H9 (cell line): ENCODE measurements around the gene CUBN. TPM values are rescaled to one million over a fixed set of nuclear protein-coding genes. Genes with fewer than 3 reads are reported as not detected.

Source experiments
- DNase-seq: peaks from one replicate; pipeline ENCODE4 v3.0.0-alpha.2; 2017
- H2AFZ ChIP-seq: one replicate; pipeline ENCODE4 v1.6.1; 2013; ENCODE audit warnings: mild to moderate bottlenecking, low read length, control low read depth, moderate library complexity
- H2AK5ac ChIP-seq: 2 replicates; pipeline ENCODE4 v1.6.1; 2013; ENCODE audit warnings: low read length, control low read depth, mixed read lengths; ENCODE audit not compliant: insufficient read length
- H2BK120ac ChIP-seq: one replicate; pipeline ENCODE4 v1.6.1; 2013; ENCODE audit warnings: low read depth, mild to moderate bottlenecking, low read length, control low read depth, inconsistent platforms; ENCODE audit not compliant: poor library complexity, severe bottlenecking
- H2BK12ac ChIP-seq: 2 replicates; pipeline ENCODE4 v1.6.1; 2013; ENCODE audit warnings: low read length, control low read depth, mixed read lengths, low read depth; ENCODE audit not compliant: insufficient read length
- H2BK15ac ChIP-seq: 2 replicates; pipeline ENCODE4 v1.6.1; 2013; ENCODE audit warnings: low read depth, low read length, control low read depth
- H2BK20ac ChIP-seq: one replicate; pipeline ENCODE4 v1.6.1; 2013; ENCODE audit warnings: low read depth, mild to moderate bottlenecking, low read length, control low read depth, inconsistent platforms; ENCODE audit not compliant: poor library complexity, severe bottlenecking
- H2BK5ac ChIP-seq: 2 replicates; pipeline ENCODE4 v1.6.1; 2013; ENCODE audit warnings: low read length, control low read depth, mixed read lengths; ENCODE audit not compliant: insufficient read length
- H3K14ac ChIP-seq: 2 replicates; pipeline ENCODE4 v1.6.1; 2013; ENCODE audit warnings: low read length, control low read depth; ENCODE audit not compliant: insufficient read depth
- H3K18ac ChIP-seq: 2 replicates; pipeline ENCODE4 v1.6.1; 2013; ENCODE audit warnings: low read depth, mild to moderate bottlenecking, mixed read lengths, low read length, control low read depth; ENCODE audit not compliant: insufficient read length
- H3K23ac ChIP-seq: 2 replicates; pipeline ENCODE4 v1.6.1; 2013; ENCODE audit warnings: low read length, control low read depth, mixed read lengths, low read depth; ENCODE audit not compliant: insufficient read length
- H3K23me2 ChIP-seq: 2 replicates; pipeline ENCODE4 v1.6.1; 2013; ENCODE audit warnings: low read depth, mild to moderate bottlenecking, mixed read lengths, low read length, control low read depth; ENCODE audit not compliant: insufficient read length, poor library complexity, severe bottlenecking
- H3K27ac ChIP-seq: 2 replicates; pipeline ENCODE4 v1.5.1; 2013; ENCODE audit warnings: low read length, control low read depth, mixed read lengths, low read depth; ENCODE audit not compliant: insufficient read length
- H3K27me3 ChIP-seq: 2 replicates; pipeline ENCODE4 v1.6.1; 2013; ENCODE audit warnings: low read length, control low read depth, inconsistent platforms; ENCODE audit not compliant: insufficient read depth
- H3K4ac ChIP-seq: 2 replicates; pipeline ENCODE4 v1.6.1; 2013; ENCODE audit warnings: low read depth, mild to moderate bottlenecking, control low read depth, inconsistent platforms, low read length, moderate library complexity
- H3K4me1 ChIP-seq: 2 replicates; pipeline ENCODE4 v1.6.1; 2013; ENCODE audit warnings: low read length, control low read depth, inconsistent platforms; ENCODE audit not compliant: insufficient read depth
- H3K4me2 ChIP-seq: 2 replicates; pipeline ENCODE4 v1.6.1; 2013; ENCODE audit warnings: low read length, control low read depth, mixed read lengths; ENCODE audit not compliant: insufficient read length, insufficient read depth
- H3K56ac ChIP-seq: 2 replicates; pipeline ENCODE4 v1.6.1; 2013; ENCODE audit warnings: low read depth, mild to moderate bottlenecking, mixed read lengths, low read length, control low read depth; ENCODE audit not compliant: insufficient read length
- H3K79me1 ChIP-seq: 2 replicates; pipeline ENCODE4 v1.6.1; 2013; ENCODE audit warnings: low read depth, mild to moderate bottlenecking, moderate library complexity, low read length, control low read depth, inconsistent platforms; ENCODE audit not compliant: insufficient read depth, poor library complexity, severe bottlenecking
- H3K79me2 ChIP-seq: 2 replicates; pipeline ENCODE4 v1.6.1; 2013; ENCODE audit warnings: low read length, control low read depth, inconsistent platforms; ENCODE audit not compliant: insufficient read depth
- H3K9ac ChIP-seq: 2 replicates; pipeline ENCODE4 v1.6.1; 2013; ENCODE audit warnings: low read length, control low read depth, mixed read lengths; ENCODE audit not compliant: insufficient read length; ENCODE audit errors: extremely low read depth
- H3K9me3 ChIP-seq: one replicate; pipeline ENCODE4 v1.6.1; 2013; ENCODE audit warnings: low read depth, low read length, inconsistent platforms; ENCODE audit not compliant: control insufficient read depth
- H3T11ph ChIP-seq: one replicate; pipeline ENCODE4 v1.6.1; 2013; ENCODE audit warnings: mild to moderate bottlenecking, low read length, control low read depth, inconsistent platforms
- H4K20me1 ChIP-seq: one replicate; pipeline ENCODE4 v1.6.1; 2013; ENCODE audit not compliant: control insufficient read depth, insufficient read length, insufficient read depth
- H4K5ac ChIP-seq: 2 replicates; pipeline ENCODE4 v1.6.1; 2013; ENCODE audit warnings: low read depth, mild to moderate bottlenecking, mixed read lengths, low read length, control low read depth; ENCODE audit not compliant: insufficient read length
- H4K8ac ChIP-seq: replicated peaks from 2 replicates; pipeline ENCODE4 v1.6.1; 2013; ENCODE audit warnings: low read length, control low read depth, mixed read lengths, low read depth; ENCODE audit not compliant: insufficient read length
- H4K91ac ChIP-seq: 2 replicates; pipeline ENCODE4 v1.6.1; 2013; ENCODE audit warnings: low read depth, mild to moderate bottlenecking, moderate library complexity, mixed read lengths, low read length, control low read depth; ENCODE audit not compliant: insufficient read length
- H3K27ac Mint-ChIP-seq, 3 experiments: 2 replicates in 2 of 3; 3 replicates in 1 of 3; pipeline ENCODE4 v1.8.0; 2020 to 2021; ENCODE audit warnings: mixed read lengths in 3 of 3, mild to moderate bottlenecking in 1 of 3, moderate library complexity in 1 of 3
- H3K27me3 Mint-ChIP-seq: 2 replicates; pipeline ENCODE4 v1.8.0; 2021; ENCODE audit warnings: low read depth, mild to moderate bottlenecking, moderate library complexity, mixed read lengths
- H3K36me3 Mint-ChIP-seq, 3 experiments: 2 replicates in 2 of 3; 3 replicates in 1 of 3; pipeline ENCODE4 v1.8.0; 2020 to 2021; ENCODE audit warnings: low read depth in 3 of 3, mixed read lengths in 3 of 3; ENCODE audit not compliant: insufficient read depth in 1 of 3
- H3K4me1 Mint-ChIP-seq, 2 experiments: 2 replicates each; pipeline ENCODE4 v1.8.0; 2020; ENCODE audit warnings: mixed read lengths in 2 of 2
- H3K4me3 Mint-ChIP-seq, 2 experiments: 2 replicates in 1 of 2; 3 replicates in 1 of 2; pipeline ENCODE4 v1.8.0; 2020 to 2021; ENCODE audit warnings: mild to moderate bottlenecking in 2 of 2, mixed read lengths in 2 of 2, moderate library complexity in 1 of 2
- H3K9me3 Mint-ChIP-seq, 2 experiments: 2 replicates in 1 of 2; 3 replicates in 1 of 2; pipeline ENCODE4 v1.8.0; 2020; ENCODE audit warnings: mild to moderate bottlenecking in 2 of 2, mixed read lengths in 2 of 2, moderate library complexity in 1 of 2
- WGBS: extraction: QIAGEN DNeasy Blood & Tissue Kit; methylation state at CpG from one replicate; pipeline ENCODE4 v1.1.7; 2013; ENCODE audit warnings: missing lambda C conversion rate, low lambda C conversion rate, mixed read lengths; ENCODE audit not compliant: insufficient read length; ENCODE audit errors: extremely low coverage; 5-methylcytosine and 5-hydroxymethylcytosine counted together
- total RNA-seq: library from RNA; stranded (reverse); gene quantifications from 2 replicates; pipeline ENCODE4 v1.2.1, GENCODE V29; 2021
- TF ChIP-seq, protein P1 (sequence below): fragments of 200-600 bp; sonication (generic); conservative IDR thresholded peaks from 3 replicates; pipeline ENCODE4 v1.8.0; 2021; ENCODE audit warnings: antibody characterized with exemption, mild to moderate bottlenecking

CUBN gene
- total RNA-seq, 1 experiment from 2014 or later = 0.26 TPM

DNA sequence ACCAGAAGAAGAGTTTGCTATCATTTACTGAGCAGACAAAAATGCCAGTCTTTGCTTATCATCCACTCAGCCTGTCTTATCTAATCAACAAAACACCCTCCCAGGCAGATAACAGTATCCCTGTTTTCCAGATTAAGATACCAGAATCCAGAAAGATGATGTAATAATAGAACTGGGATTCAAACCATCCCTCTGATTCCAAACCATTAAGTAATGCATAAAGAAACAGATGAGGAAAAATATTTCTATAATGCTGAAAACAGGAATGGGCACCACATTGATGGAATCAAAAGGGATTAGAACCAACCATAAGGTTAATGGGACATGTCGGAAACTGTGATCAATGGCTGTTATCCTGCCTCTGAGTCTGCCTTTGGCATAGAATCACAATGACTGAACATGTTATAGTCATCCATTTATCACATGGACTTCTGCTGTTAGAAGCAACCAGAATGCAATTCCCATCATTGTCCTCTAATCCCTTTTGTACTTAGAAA, 220.3 kb downstream of the CUBN start:
- WGBS = no CpG with 5 or more reads among the region's 1 CpG
- H3K14ac ChIP-seq = no peak overlapping the region
- no peak overlapping the region for H3K56ac ChIP-seq
- H3K4me3 Mint-ChIP-seq = no peak overlapping the region
- no peak overlapping the region for H3K27ac ChIP-seq
- no peak overlapping the region for H3K4me2 ChIP-seq
- H3T11ph ChIP-seq = no peak overlapping the region
- no peak overlapping the region for H3K4ac ChIP-seq
- peaks cover 4 to 7% of the 10 kb centered on the region in 2 experiments; a peak in 2 of 4 replicates for H3K4me1 Mint-ChIP-seq
- no peak overlapping the region for H2AK5ac ChIP-seq
- H2BK20ac ChIP-seq = no peak overlapping the region
- H2AFZ ChIP-seq = no peak overlapping the region
- no peaks in the 10 kb centered on the region for H3K36me3 Mint-ChIP-seq
- no peak overlapping the region for H4K5ac ChIP-seq
- H3K4me1 ChIP-seq = no peaks in the 10 kb centered on the region
- H4K8ac ChIP-seq = no peak overlapping the region
- H2BK15ac ChIP-seq = no peak overlapping the region
- no peak overlapping the region for H4K91ac ChIP-seq
- H2BK120ac ChIP-seq = no peak overlapping the region
- no peaks in the 10 kb centered on the region for H3K27me3 Mint-ChIP-seq
- H3K27me3 ChIP-seq = no peaks in the 10 kb centered on the region
- H2BK5ac ChIP-seq = no peak overlapping the region
- H2BK12ac ChIP-seq = no peak overlapping the region
- no peak overlapping the region for H3K23ac ChIP-seq
- no peaks in the 10 kb centered on the region for H3K9me3 Mint-ChIP-seq
- H3K9ac ChIP-seq = no peak overlapping the region
- no peaks in the 10 kb centered on the region for H3K23me2 ChIP-seq
- H4K20me1 ChIP-seq = no peaks in the 10 kb centered on the region
- TF ChIP-seq, protein P1, sequence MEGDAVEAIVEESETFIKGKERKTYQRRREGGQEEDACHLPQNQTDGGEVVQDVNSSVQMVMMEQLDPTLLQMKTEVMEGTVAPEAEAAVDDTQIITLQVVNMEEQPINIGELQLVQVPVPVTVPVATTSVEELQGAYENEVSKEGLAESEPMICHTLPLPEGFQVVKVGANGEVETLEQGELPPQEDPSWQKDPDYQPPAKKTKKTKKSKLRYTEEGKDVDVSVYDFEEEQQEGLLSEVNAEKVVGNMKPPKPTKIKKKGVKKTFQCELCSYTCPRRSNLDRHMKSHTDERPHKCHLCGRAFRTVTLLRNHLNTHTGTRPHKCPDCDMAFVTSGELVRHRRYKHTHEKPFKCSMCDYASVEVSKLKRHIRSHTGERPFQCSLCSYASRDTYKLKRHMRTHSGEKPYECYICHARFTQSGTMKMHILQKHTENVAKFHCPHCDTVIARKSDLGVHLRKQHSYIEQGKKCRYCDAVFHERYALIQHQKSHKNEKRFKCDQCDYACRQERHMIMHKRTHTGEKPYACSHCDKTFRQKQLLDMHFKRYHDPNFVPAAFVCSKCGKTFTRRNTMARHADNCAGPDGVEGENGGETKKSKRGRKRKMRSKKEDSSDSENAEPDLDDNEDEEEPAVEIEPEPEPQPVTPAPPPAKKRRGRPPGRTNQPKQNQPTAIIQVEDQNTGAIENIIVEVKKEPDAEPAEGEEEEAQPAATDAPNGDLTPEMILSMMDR = no peak
- no peaks in the 10 kb centered on the region for H3K79me1 ChIP-seq
- no peak overlapping the region for H3K18ac ChIP-seq
- no peaks in the 10 kb centered on the region for H3K9me3 ChIP-seq
- no peaks in the 10 kb centered on the region for H3K79me2 ChIP-seq
- H3K27ac Mint-ChIP-seq = no peak overlapping the region
- DNase-seq = no peak
